ENCODE data around the gene MISP3.

The MISP3 gene

DNA sequence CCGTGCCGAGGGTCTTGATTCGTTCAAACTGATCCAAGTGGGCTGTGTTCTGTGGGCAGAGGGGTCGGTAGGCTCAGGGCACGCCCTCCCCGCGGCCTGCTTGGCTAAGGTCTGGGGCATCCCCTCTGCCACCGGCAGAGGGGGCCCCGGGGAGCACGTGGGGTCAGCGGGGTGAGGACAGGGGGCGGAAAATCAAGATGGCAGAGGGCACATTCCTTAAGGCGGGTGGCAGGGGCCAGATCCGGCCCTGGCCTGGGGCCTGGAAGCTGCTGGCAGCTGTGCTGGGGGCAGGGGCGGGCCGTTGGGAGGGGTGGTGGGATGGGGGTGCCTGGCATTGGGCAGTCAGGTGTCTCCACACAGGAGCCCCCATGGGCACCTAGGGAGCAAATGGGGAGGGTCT lies 34.3 kb downstream of the MISP3 start:
- DNase-seq, result no peak

- DNase-seq, result no peak
Observed at GRCh38 chr19:14107581-14108461, 35.2 kb downstream of the MISP3 start.

- DNase-seq, result no peak
Observed at GRCh38 chr19:14110650-14111049, 38.1 kb downstream of the MISP3 start.

- DNase-seq, result no peak
Observed at GRCh38 chr19:14111486-14111885, 38.9 kb downstream of the MISP3 start.

DNA sequence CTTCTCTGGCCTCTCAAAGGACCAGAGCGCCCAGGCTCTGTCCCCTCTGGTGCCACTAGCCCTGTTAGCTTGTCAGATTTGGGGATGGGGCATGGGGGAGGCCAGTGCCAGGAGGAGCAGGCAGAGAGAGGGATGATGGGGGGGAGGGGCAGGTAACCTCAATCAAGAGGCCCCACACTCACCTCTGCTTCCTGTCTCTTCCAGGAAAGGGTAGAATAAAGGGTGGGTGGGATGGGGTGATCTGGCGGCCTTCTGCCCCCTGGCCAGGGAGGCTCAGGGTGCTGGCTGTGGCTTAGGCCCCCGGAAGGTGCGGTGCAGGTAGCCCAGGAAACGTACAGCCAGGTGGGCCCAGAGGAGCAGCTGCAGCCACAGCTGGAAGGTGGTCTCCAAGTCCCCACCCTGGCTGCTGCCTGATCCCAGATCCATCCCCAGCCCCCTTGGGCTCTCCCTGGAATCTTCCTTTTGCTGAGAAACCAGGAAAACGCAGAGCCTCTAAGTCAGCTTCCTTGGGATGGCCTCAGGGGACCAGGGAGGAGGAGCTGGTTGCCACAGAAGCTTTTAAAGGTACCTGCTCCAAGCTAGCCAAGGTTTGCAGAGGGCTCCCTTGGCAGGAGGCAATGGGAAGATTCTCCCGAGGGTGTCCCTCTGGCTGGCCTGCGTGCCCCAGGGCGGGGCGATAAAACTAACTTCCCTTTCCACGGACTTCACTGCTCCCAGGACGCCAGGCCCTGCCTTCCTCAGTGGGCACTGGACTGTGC lies 39.6 kb downstream of the MISP3 start:
- no peak for DNase-seq

DNA sequence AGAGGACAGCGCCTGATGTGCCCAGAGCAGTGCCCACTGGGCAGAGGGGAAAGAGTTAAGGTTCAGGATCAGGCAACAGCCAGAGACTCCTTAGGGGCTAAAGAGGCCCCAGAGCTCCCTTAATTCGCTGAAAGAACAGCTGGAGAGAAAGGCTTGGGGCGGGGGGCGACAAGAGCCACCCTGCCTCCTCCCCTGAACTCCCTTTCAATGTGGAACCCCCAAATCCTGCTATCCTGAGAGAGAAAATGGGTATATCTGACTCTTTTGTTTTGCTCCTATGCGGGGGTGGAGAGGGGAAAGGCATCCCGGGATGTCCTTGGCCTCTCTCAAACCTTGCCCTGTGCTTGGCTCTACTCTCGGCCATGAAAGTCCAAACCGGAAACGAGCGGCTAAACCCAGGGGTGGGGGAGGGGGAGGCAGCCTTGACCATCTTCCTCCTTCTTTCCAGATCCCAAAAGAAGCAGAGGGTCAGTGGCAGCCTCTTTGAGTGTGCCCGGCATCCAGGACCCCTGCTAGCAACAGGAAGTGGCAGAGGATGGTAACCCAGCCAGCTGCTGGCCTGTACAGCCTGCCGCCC lies 40.3 kb downstream of the MISP3 start:
- DNase-seq, result no peak

GRCh38 chr19:14113762-14114414 lies 41.3 kb downstream of the MISP3 start:
- DNase-seq, result no peak

GRCh38 chr19:14114439-14114838 lies 41.9 kb downstream of the MISP3 start:
- DNase-seq, result no peak

DNA sequence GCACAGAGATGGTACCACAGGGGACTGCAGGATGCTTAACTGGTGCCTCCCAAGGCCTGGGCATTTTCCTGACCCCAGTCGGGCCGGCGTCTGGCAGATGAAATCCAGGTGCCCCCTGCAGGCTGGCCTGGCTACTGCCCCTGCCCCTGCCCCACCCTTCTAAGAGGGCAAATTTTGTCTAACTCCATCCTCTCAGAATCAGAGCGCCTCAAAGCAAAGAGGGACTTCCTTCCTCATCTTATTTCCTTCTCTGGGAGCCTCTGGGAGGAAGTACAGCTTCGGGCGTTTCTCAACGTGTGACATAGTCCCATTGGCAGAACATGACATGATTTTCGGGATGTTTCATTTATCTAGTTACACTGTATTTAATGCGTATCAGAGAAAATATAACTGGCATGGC lies 42.3 kb downstream of the MISP3 start:
- DNase-seq, result no peak

- DNase-seq, result no peak
Observed at GRCh38 chr19:14115756-14116155, 43.2 kb downstream of the MISP3 start.

GRCh38 chr19:14116525-14116917 lies 43.9 kb downstream of the MISP3 start:
- DNase-seq, result no peak

DNA sequence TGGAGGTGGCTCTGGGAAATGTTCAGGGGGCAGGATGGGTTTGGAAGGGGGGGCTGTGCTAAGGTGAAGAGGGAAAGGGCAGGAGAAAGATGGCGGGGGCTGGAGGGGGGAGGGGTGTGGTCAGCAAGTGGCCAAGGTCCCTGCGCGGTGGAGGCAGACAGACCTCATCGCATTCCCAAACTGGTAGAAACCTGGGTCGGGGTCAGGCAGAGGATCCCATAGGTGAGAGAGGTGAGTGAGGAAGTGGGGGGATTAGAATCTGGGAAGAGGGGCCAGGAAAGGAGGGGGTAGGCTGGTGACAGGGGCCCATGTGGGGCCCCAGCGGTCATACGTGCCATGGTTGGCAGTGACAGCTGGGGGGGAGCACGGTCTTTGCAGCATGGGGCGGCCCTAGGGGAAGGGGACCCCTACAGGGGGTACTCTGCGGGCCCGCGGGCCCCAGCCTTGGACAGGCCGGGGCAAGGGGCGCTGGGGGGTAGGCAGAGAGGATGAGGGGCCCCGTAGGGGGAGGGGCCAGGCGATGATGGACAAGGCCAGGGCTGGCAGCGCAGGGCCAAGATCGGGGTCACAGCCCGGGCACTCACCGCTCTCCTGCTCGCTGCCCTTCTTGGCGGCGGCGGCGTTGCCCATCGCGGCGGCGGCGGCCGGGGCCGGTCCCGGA lies 44.5 kb downstream of the MISP3 start:
- peak; percentile 63 for DNase-seq

DNA sequence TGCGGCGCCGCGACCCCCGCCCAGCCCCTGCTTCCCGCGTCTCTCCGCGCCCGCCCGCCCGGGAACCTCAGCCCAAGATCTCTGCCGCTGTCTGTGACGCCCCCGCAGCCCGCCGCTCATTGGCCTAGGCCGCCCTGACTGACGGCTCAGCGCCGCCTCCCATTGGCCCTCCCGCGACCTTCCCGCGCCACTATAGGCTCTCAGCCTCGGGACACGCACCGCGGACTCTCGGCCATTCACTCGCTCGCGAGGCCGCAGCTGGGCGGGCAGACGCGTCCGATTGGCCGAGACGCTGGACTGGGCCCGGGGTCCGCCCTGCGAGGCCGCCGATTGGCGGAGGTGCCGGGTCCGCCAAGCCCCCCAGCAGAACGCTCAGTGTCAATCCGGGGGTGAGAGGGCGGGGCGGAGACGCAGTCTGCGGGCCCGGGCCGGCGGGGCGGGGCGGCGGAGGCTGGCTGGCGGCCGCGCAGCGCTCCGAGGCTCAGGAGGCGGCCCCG lies 45.1 kb downstream of the MISP3 start, which contains the start of gene PRKACA:
TSS of gene PRKACA (minus strand) at position 95 of the 497 bp plus-strand sequence. CDS start 215 bp downstream, outside the sequence.
- DNase-seq, result peak; percentile 99

DNA sequence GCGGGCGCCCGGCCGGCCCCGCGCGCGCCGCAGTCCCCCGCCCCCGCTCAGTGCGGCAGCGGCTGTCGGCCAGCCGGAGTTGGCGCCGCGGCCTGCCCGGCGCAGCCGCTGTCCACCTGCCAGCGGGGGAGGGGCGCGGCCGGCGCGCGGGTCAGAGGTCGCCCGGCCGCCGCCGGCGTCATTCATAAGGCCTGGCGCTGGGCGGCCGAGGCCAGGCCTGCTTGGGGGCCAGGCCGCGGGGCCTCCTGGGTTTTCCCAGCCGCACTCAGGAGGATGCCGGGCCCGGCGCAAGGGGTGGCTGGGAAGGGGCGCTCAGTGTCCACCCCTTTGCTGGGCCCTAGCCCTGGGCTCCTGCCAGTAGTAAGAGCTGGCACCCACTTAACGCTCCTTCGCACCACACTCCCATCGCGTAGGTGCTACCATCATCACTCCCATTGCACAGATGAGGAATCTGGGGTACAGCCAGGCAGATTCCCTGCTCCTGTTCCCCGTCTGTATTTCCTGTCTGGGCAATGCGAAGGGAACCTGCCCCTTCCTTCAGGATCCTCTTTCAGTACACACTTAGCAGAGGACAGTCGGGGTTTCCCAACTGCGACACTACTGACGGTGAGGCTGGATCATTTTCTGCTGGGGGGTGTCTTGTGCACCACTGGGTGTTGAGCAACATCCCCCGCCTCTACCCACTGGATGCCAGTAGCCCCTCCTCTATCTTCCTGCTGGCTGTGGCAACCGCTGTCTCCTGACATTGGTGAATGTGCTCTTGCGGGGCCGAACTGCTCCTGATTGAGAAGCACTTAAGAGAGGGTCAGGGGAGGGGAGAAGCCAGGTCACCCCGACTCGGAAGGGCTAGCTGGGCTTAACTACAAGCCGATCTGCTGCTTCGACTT lies 45.8 kb downstream of the MISP3 start:
- DNase-seq, result peak; percentile 71

GRCh38 chr19:14119146-14119545 lies 46.6 kb downstream of the MISP3 start:
- no peak for DNase-seq

DNA sequence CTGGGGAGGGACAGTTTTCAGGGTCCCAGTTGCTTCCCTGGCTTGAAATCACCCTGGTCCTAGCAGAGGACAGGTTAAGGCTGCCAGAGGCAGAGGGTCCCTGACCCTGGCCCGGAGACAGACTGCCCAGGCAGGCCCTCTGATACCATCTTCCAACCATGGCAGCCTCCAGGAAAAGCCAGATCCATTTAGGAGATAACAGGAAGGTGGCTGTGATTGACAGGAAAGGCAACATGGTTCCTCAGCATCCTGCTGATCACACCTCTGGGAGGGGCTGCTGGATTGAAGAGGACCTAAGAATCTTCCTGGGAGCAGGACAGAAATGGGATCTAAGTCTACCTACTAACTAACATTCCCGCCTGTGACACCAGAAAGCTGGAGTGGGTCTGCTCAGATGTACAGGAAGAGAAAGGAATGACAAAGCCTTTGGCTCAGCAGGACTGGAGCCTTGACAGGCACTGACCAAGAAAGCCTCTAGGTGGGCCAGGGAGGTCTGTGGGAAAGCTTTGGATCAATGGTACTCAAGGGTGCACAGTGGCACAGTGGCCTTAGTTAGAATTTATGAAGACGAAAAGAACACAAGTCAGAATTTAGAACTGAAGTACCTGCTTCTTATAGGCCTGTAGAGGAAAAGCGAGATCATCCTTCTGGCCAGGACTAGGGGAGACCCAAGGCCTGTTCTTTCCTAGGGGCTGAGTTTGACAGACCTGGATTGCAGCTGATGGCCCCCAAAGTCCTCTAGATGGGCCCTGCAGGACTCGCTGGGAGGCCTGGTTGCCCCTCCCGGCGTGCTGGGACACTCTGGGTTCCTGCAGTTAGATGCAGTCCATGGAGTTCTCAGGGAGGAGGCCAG lies 47.3 kb downstream of the MISP3 start:
- no peak for DNase-seq

GRCh38 chr19:14120497-14120780 lies 47.9 kb downstream of the MISP3 start:
- DNase-seq, result no peak

GRCh38 chr19:14122924-14123323 lies 50.3 kb downstream of the MISP3 start:
- DNase-seq, result no peak

All from left hindlimb (tissue), 1 donor.